ENCODE measurements around the gene GRIA4.

DNA sequence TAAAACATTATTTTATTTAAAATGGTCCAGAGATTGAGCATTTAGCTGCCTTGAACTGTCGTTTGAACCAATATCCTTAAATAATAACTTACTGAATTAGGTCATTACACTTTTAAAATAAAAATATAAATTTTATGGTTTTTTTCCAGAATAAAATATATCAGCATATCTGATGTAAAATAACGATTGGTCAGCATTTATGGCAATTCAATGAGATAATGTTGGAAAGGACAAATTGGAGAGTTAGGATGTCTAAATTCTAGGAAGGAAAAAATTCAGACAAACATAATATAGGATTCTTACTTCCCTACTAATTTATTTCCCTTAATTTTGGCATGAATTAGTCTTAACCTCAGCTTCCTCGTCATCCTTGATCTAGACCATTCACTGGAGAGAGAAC, 113.4 kb downstream of the GRIA4 start:
- TF ChIP-seq RAD21 (CRISPR knock-in tag; IDR thresholded peaks at IDR 0.05) (no peak), FOXK2 (IDR thresholded peaks at IDR 0.05) (no peak), TCF7 (IDR thresholded peaks at IDR 0.05; ENCODE audit: low read depth) (no peak)
- TF ChIP-seq, protein P1, sequence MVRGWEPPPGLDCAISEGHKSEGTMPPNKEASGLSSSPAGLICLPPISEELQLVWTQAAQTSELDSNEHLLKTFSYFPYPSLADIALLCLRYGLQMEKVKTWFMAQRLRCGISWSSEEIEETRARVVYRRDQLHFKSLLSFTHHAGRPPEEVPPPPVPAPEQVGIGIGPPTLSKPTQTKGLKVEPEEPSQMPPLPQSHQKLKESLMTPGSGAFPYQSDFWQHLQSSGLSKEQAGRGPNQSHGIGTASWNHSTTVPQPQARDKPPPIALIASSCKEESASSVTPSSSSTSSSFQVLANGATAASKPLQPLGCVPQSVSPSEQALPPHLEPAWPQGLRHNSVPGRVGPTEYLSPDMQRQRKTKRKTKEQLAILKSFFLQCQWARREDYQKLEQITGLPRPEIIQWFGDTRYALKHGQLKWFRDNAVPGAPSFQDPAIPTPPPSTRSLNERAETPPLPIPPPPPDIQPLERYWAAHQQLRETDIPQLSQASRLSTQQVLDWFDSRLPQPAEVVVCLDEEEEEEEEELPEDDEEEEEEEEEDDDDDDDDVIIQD (CRISPR knock-in tag; IDR thresholded peaks at IDR 0.05; ENCODE audit: low read depth), result no peak
